ENCODE results near the gene FNDC10.

DNA sequence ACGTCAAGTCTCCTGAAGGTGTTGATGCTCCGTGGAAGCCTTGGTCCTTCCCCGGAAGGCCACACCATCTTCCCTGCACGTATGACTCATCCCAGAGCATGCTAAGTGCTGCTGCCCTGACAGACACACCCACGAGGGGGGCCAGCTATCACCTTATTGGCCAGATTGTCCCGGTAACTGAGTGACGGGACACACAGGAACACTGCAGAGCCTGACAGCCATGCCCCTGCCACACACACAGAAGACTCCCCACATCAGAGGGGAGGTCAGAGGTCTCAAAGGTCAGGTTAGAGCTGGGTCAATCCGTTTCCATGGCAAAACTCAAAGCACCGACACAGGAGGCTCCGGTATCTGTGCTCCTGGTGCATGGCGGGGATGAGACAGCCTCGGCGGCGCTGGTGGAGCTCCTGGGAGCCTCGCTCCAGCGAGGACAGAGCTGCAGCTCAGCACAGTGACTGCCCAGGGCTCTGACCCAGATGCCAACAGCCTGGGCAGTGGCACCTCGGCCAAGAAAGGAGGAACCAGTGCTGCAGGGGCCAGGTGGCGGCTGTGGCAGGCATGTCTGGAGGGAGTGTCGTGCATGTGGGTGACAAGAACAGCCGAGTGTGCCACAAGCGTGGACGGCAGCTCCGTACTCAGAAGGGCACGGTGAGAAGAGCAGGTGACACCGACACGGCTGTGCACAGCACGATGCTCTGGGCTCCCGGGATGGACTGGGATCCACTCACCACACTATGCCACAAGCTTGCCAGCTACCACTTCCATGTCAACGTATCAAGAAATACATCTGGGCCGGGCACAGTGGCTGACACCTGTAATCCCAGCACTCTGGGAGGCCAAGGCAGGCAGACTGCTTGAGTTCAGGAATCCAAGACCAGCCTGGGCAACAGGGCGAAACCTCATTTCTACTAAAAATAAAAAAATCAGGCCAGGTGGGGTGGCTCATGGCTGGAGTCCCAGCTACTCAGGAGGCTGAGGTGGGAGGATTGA, 44.7 kb downstream of the FNDC10 start:
- TF ChIP-seq, protein P1, sequence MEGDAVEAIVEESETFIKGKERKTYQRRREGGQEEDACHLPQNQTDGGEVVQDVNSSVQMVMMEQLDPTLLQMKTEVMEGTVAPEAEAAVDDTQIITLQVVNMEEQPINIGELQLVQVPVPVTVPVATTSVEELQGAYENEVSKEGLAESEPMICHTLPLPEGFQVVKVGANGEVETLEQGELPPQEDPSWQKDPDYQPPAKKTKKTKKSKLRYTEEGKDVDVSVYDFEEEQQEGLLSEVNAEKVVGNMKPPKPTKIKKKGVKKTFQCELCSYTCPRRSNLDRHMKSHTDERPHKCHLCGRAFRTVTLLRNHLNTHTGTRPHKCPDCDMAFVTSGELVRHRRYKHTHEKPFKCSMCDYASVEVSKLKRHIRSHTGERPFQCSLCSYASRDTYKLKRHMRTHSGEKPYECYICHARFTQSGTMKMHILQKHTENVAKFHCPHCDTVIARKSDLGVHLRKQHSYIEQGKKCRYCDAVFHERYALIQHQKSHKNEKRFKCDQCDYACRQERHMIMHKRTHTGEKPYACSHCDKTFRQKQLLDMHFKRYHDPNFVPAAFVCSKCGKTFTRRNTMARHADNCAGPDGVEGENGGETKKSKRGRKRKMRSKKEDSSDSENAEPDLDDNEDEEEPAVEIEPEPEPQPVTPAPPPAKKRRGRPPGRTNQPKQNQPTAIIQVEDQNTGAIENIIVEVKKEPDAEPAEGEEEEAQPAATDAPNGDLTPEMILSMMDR (IDR thresholded peaks at IDR 0.05), result no peak
- no peak for TF ChIP-seq KAT7 (CRISPR knock-in tag; IDR thresholded peaks at IDR 0.05; ENCODE audit: borderline replicate concordance)
- no peak for TF ChIP-seq GTF2I (CRISPR knock-in tag; conservative IDR thresholded peaks at IDR 0.05)
- no peak for TF ChIP-seq GABPB1 (CRISPR knock-in tag; IDR thresholded peaks at IDR 0.05)
- TF ChIP-seq ZNF219 (CRISPR knock-in tag; IDR thresholded peaks at IDR 0.05; ENCODE audit: borderline replicate concordance), result no peak
- TF ChIP-seq SP1 (CRISPR knock-in tag; conservative IDR thresholded peaks at IDR 0.05), result no peak
- TF ChIP-seq, protein P2, sequence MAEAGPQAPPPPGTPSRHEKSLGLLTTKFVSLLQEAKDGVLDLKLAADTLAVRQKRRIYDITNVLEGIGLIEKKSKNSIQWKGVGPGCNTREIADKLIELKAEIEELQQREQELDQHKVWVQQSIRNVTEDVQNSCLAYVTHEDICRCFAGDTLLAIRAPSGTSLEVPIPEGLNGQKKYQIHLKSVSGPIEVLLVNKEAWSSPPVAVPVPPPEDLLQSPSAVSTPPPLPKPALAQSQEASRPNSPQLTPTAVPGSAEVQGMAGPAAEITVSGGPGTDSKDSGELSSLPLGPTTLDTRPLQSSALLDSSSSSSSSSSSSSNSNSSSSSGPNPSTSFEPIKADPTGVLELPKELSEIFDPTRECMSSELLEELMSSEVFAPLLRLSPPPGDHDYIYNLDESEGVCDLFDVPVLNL (CRISPR knock-in tag; IDR thresholded peaks at IDR 0.05; ENCODE audit: borderline replicate concordance, low read depth), result no peak
- TF ChIP-seq, protein P3, sequence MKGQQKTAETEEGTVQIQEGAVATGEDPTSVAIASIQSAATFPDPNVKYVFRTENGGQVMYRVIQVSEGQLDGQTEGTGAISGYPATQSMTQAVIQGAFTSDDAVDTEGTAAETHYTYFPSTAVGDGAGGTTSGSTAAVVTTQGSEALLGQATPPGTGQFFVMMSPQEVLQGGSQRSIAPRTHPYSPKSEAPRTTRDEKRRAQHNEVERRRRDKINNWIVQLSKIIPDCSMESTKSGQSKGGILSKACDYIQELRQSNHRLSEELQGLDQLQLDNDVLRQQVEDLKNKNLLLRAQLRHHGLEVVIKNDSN (CRISPR knock-in tag; IDR thresholded peaks at IDR 0.05), result no peak
- TF ChIP-seq, protein P4, sequence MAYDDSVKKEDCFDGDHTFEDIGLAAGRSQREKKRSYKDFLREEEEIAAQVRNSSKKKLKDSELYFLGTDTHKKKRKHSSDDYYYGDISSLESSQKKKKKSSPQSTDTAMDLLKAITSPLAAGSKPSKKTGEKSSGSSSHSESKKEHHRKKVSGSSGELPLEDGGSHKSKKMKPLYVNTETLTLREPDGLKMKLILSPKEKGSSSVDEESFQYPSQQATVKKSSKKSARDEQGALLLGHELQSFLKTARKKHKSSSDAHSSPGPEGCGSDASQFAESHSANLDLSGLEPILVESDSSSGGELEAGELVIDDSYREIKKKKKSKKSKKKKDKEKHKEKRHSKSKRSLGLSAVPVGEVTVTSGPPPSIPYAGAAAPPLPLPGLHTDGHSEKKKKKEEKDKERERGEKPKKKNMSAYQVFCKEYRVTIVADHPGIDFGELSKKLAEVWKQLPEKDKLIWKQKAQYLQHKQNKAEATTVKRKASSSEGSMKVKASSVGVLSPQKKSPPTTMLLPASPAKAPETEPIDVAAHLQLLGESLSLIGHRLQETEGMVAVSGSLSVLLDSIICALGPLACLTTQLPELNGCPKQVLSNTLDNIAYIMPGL (CRISPR knock-in tag; IDR thresholded peaks at IDR 0.05), result no peak
- no peak for TF ChIP-seq MXD4 (CRISPR knock-in tag; IDR thresholded peaks at IDR 0.05; ENCODE audit: borderline replicate concordance)
- TF ChIP-seq, protein P5, sequence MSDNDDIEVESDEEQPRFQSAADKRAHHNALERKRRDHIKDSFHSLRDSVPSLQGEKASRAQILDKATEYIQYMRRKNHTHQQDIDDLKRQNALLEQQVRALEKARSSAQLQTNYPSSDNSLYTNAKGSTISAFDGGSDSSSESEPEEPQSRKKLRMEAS (CRISPR knock-in tag; IDR thresholded peaks at IDR 0.05), result no peak
- TF ChIP-seq CREB1 (CRISPR knock-in tag; IDR thresholded peaks at IDR 0.05), result no peak
- TF ChIP-seq, protein P6, sequence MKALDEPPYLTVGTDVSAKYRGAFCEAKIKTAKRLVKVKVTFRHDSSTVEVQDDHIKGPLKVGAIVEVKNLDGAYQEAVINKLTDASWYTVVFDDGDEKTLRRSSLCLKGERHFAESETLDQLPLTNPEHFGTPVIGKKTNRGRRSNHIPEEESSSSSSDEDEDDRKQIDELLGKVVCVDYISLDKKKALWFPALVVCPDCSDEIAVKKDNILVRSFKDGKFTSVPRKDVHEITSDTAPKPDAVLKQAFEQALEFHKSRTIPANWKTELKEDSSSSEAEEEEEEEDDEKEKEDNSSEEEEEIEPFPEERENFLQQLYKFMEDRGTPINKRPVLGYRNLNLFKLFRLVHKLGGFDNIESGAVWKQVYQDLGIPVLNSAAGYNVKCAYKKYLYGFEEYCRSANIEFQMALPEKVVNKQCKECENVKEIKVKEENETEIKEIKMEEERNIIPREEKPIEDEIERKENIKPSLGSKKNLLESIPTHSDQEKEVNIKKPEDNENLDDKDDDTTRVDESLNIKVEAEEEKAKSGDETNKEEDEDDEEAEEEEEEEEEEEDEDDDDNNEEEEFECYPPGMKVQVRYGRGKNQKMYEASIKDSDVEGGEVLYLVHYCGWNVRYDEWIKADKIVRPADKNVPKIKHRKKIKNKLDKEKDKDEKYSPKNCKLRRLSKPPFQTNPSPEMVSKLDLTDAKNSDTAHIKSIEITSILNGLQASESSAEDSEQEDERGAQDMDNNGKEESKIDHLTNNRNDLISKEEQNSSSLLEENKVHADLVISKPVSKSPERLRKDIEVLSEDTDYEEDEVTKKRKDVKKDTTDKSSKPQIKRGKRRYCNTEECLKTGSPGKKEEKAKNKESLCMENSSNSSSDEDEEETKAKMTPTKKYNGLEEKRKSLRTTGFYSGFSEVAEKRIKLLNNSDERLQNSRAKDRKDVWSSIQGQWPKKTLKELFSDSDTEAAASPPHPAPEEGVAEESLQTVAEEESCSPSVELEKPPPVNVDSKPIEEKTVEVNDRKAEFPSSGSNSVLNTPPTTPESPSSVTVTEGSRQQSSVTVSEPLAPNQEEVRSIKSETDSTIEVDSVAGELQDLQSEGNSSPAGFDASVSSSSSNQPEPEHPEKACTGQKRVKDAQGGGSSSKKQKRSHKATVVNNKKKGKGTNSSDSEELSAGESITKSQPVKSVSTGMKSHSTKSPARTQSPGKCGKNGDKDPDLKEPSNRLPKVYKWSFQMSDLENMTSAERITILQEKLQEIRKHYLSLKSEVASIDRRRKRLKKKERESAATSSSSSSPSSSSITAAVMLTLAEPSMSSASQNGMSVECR (CRISPR knock-in tag; IDR thresholded peaks at IDR 0.05; ENCODE audit: borderline replicate concordance), result no peak
- no peak for TF ChIP-seq ZNF423 (CRISPR knock-in tag; IDR thresholded peaks at IDR 0.05)

All from WTC11 (cell line).